Measurements from ENCODE around the gene PKD1. TPM values are rescaled to one million over a fixed set of nuclear protein-coding genes. Genes with fewer than 3 reads are reported as not detected.

PKD1 gene
- total RNA-seq, 1 donor from 2014 or later = 628 TPM

GRCh38 chr16:2042986-2043666 lies 92.6 kb downstream of the PKD1 start:
- Mint-ChIP-seq H3K4me3 (ENCODE audit: unreplicated experiment) (no peak overlapping the region), H3K4me1 (ENCODE audit: low read depth, unreplicated experiment) (peaks cover 10% of the 10 kb centered on the region), H3K36me3 (ENCODE audit: unreplicated experiment) (no peaks in the 10 kb centered on the region), H3K9me3 (ENCODE audit: unreplicated experiment) (peaks cover 7% of the 10 kb centered on the region), H3K27me3 (ENCODE audit: unreplicated experiment) (peaks cover 9% of the 10 kb centered on the region), H3K27ac (ENCODE audit: unreplicated experiment) (no peak overlapping the region)
- no peak for TF ChIP-seq CTCF (IDR thresholded peaks at IDR 0.05; ENCODE audit: partially characterized antibody, unreplicated experiment)
- DNase-seq = peak; percentile 13

DNA sequence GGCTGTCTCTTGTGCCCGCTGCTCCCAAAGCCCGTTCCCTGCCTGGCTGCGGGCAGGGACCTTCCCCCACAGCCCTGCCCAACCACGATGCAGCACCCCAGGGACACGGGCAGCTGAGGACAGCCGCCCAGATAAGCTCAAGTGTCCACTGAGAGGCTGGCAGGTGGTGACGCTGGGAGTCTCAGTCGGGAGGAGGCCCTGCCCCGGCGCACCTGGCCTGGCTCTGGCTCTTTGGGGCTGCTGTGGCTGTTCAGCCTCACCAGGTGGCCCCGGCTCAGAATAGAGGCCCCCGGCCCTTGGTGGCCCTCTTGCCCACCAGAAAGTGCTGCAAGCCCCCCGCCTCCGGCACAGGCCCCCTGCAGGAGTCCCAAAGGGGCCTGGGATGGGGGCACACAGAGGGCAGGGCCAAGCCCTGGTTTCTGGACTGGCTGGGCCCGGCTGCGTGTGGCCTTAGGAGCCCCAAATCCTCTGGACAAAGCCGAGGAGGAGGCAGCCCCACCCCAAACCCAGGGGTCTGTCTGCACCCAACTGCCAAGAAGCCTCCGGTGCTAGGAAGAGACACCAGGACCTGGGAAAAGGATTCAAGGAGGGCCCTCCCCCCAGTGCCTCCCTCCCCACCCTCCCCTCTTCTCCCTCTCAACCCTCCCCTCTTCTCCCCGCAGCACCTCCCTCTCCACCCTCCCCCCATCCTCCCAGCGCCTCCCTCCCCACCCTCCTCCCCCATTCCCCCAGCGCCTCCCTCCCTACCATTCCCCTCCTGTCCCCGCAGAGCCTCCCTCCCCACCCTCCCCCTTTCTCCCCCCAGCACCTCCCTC lies 93.3 kb downstream of the PKD1 start:
- TF ChIP-seq CTCF (IDR thresholded peaks at IDR 0.05; ENCODE audit: partially characterized antibody, unreplicated experiment) = no peak
- Mint-ChIP-seq H3K27me3 (ENCODE audit: unreplicated experiment) (peaks cover 9% of the 10 kb centered on the region), H3K4me1 (ENCODE audit: low read depth, unreplicated experiment) (peaks cover 11% of the 10 kb centered on the region), H3K4me3 (ENCODE audit: unreplicated experiment) (no peak overlapping the region), H3K36me3 (ENCODE audit: unreplicated experiment) (no peaks in the 10 kb centered on the region), H3K9me3 (ENCODE audit: unreplicated experiment) (peaks cover 7% of the 10 kb centered on the region), H3K27ac (ENCODE audit: unreplicated experiment) (no peak overlapping the region)
- peak; percentile 20 for DNase-seq

GRCh38 chr16:2040787-2041522 lies 94.7 kb downstream of the PKD1 start:
- Mint-ChIP-seq H3K36me3 (ENCODE audit: unreplicated experiment) (no peaks in the 10 kb centered on the region), H3K27ac (ENCODE audit: unreplicated experiment) (peak overlapping the region; percentile 70), H3K4me3 (ENCODE audit: unreplicated experiment) (no peak overlapping the region), H3K9me3 (ENCODE audit: unreplicated experiment) (peaks cover 8% of the 10 kb centered on the region), H3K27me3 (ENCODE audit: unreplicated experiment) (peaks cover 7% of the 10 kb centered on the region), H3K4me1 (ENCODE audit: low read depth, unreplicated experiment) (peaks cover 8% of the 10 kb centered on the region)
- no peak for TF ChIP-seq CTCF (IDR thresholded peaks at IDR 0.05; ENCODE audit: partially characterized antibody, unreplicated experiment)
- DNase-seq = peak; percentile 26

- Mint-ChIP-seq H3K4me1 (ENCODE audit: low read depth, unreplicated experiment) (peaks cover 8% of the 10 kb centered on the region), H3K27ac (ENCODE audit: unreplicated experiment) (peak overlapping the region; percentile 70)
- no peak for DNase-seq
These were observed 95.5 kb downstream of the PKD1 start for GRCh38 chr16:2040041-2040786.

More at GRCh38 chr16:2040041-2040786, 95.5 kb downstream of the PKD1 start:
- no peak for TF ChIP-seq CTCF (IDR thresholded peaks at IDR 0.05; ENCODE audit: partially characterized antibody, unreplicated experiment)
- Mint-ChIP-seq H3K36me3 (ENCODE audit: unreplicated experiment) (no peaks in the 10 kb centered on the region), H3K4me3 (ENCODE audit: unreplicated experiment) (no peak overlapping the region), H3K27me3 (ENCODE audit: unreplicated experiment) (peaks cover 7% of the 10 kb centered on the region), H3K9me3 (ENCODE audit: unreplicated experiment) (peaks cover 8% of the 10 kb centered on the region)
